Measurements from ENCODE around the gene AQP2. TPM values are rescaled to one million over a fixed set of nuclear protein-coding genes. Genes with fewer than 3 reads are reported as not detected.
A peak's percentile ranks its signal among the peaks of the same experiment; 100 is the strongest.

AQP2 gene
- total and polyA plus RNA-seq, 2 experiments from 2014 or later, result 0.07 TPM; not detected in 1

- TF ChIP-seq STAT1 (IDR thresholded peaks at IDR 0.05; ENCODE audit: unreplicated experiment) (no peak), POLR2AphosphoS5 (IDR thresholded peaks at IDR 0.05; ENCODE audit: low read depth) (no peak), REST (IDR thresholded peaks at IDR 0.05; ENCODE audit: unreplicated experiment) (no peak), ZNF114 (CRISPR knock-in tag; IDR thresholded peaks at IDR 0.05) (no peak), JUNB (IDR thresholded peaks at IDR 0.05; ENCODE audit: unreplicated experiment) (no peak), ETS1 (IDR thresholded peaks at IDR 0.05) (no peak), EZH2phosphoT487 (IDR thresholded peaks at IDR 0.05; ENCODE audit: unreplicated experiment) (no peak)
These were observed 46.7 kb upstream of the AQP2 start, which contains the start of gene FAIM2 (continued) for GRCh38 chr12:49903700-49904423.

GRCh38 chr12:49904601-49905000 is 45.9 kb upstream of the AQP2 start:
- Histone ChIP-seq H3K4me2 (peak overlapping the region; percentile 74; the same call in 1 of the 2 replicates), H3F3A (replicated peaks; ENCODE audit: low read depth) (no peaks in the 10 kb centered on the region), H3K36me3 (ENCODE audit: insufficient read depth) (no peaks in the 10 kb centered on the region), H3K79me2 (replicated peaks; ENCODE audit: insufficient read depth) (no peaks in the 10 kb centered on the region), H3K27ac (ENCODE audit: low read depth) (no peak overlapping the region), H3K9me2 (ENCODE audit: insufficient read depth) (no peaks in the 10 kb centered on the region), H3K4me3 (peak overlapping the region; percentile 52; the same call in 1 of the 2 replicates), H4K20me1 (replicated peaks; ENCODE audit: insufficient read depth) (no peaks in the 10 kb centered on the region), H2AFZ (peak overlapping the region; percentile 90), H3K27me3 (ENCODE audit: insufficient read depth) (peaks cover 19% of the 10 kb centered on the region), H3K4me1 (ENCODE audit: insufficient read depth) (no peaks in the 10 kb centered on the region)
- Mint-ChIP-seq H3K27me3 (ENCODE audit: insufficient read depth, low read depth, poor library complexity) (peaks cover 19% of the 10 kb centered on the region), H3K4me3 (peak overlapping the region; percentile 72), H3K36me3 (ENCODE audit: low read depth) (no peaks in the 10 kb centered on the region), H3K9me3 (no peaks in the 10 kb centered on the region), H3K4me1 (peaks cover 25% of the 10 kb centered on the region), H3K27ac (no peak overlapping the region)
- ATAC-seq (no peak), DNase-seq (ENCODE audit: low spot score) (no peak)
- TF ChIP-seq ZNF462 (CRISPR knock-in tag; IDR thresholded peaks at IDR 0.05) (no peak), EZH2 (IDR thresholded peaks at IDR 0.05; ENCODE audit: low read depth, unreplicated experiment) (no peak), ZNF331 (CRISPR knock-in tag; IDR thresholded peaks at IDR 0.05; ENCODE audit: low read depth) (no peak), CREB1 (CRISPR knock-in tag; IDR thresholded peaks at IDR 0.05; ENCODE audit: low read depth) (no peak), POLR2AphosphoS5 (IDR thresholded peaks at IDR 0.05; ENCODE audit: low read depth) (no peak), STAT1 (IDR thresholded peaks at IDR 0.05; ENCODE audit: unreplicated experiment) (no peak), JUNB (IDR thresholded peaks at IDR 0.05; ENCODE audit: unreplicated experiment) (no peak), CTCF (conservative IDR thresholded peaks at IDR 0.05; ENCODE audit: low read depth in 2 of 2) (no peak)

All from GM23338 (cell line).